K562 (cell line): ENCODE data around the gene MAP4K4. TPM values are rescaled to one million over a fixed set of nuclear protein-coding genes. Genes with fewer than 3 reads are reported as not detected.

Experiments used
- ATAC-seq: fragments of 200-7000 bp; cut with Tn5 transposase; 3 replicates; pipeline ENCODE4 v1.9.1; 2020; ENCODE audit warnings: moderate library complexity
- BruUV-seq: library from RNA; stranded (reverse); fragments of 400-500 nt; replicated peaks from 2 replicates; lab custom pipeline; 2021; lab: Mats Ljungman, UMichigan
- CTCF ChIA-PET: fragments of 300-600 bp; formaldehyde crosslinking; extraction: SDS; loops from one replicate; lab custom pipeline; 2021; ENCODE audit warnings: low intra/inter-chr PET ratio; lab: Yijun Ruan, JAX
- POLR2A ChIA-PET: fragments of 300-600, 350-650 bp; sonication (Branson Sonifier 250); formaldehyde crosslinking; extraction: SDS; loops from one replicate; lab custom pipeline; 2021; ENCODE audit warnings: antibody characterized with exemption, inconsistent platforms; lab: Yijun Ruan, JAX
- DNase-seq, 4 experiments: peaks; one replicate each; pipeline versions ENCODE4 v3.0.0 to v3.0.0-alpha.2; 2011 to 2018; ENCODE audit warnings: low spot score in 3 of 4, mixed read lengths in 3 of 4; ENCODE audit errors: extremely low read depth in 1 of 4
- FAIRE-seq: peaks from 2 replicates; lab custom pipeline; 2011; peaks lifted over from hg19 to GRCh38; lab: Jason Lieb, UNC
- H2AFZ ChIP-seq: 2 replicates; pipeline ENCODE4 v1.6.0; 2011; ENCODE audit warnings: low read depth, low read length, control low read depth, inconsistent platforms
- H3K27ac ChIP-seq: fragments of 200-600 bp; 3 replicates; pipeline ENCODE4 v1.8.0; 2011; ENCODE audit warnings: low read depth, mild to moderate bottlenecking, control low read depth, inconsistent platforms, low read length, moderate library complexity, mixed read lengths; ENCODE audit errors: extremely low read depth
- H3K27me3 ChIP-seq, 2 experiments: fragments of 300-600 bp in 1 of 2; 2 replicates in 1 of 2; 3 replicates in 1 of 2; pipeline versions ENCODE4 v1.6.0 to v1.8.0; 2011; ENCODE audit warnings: inconsistent platforms in 2 of 2, low read length in 2 of 2, mild to moderate bottlenecking in 1 of 2, mixed read lengths in 1 of 2, moderate library complexity in 1 of 2; ENCODE audit not compliant: control insufficient read depth in 2 of 2, insufficient read depth in 2 of 2
- H3K36me3 ChIP-seq: fragments of 300-600 bp; 3 replicates; pipeline ENCODE4 v1.8.0; 2011; ENCODE audit warnings: mild to moderate bottlenecking, low read length, inconsistent platforms; ENCODE audit not compliant: control insufficient read depth, insufficient read depth
- H3K4me1 ChIP-seq, 2 experiments: fragments of 200-600 bp in 1 of 2; replicated peaks in 1 of 2; 2 replicates in 1 of 2; 3 replicates in 1 of 2; pipeline versions ENCODE4 v1.5.1 to v1.8.0; 2011; ENCODE audit warnings: inconsistent platforms in 2 of 2, low read length in 2 of 2, mild to moderate bottlenecking in 1 of 2, mixed read lengths in 1 of 2, moderate library complexity in 1 of 2; ENCODE audit not compliant: control insufficient read depth in 2 of 2, insufficient read depth in 2 of 2
- H3K4me2 ChIP-seq: 2 replicates; pipeline ENCODE4 v1.6.1; 2011; ENCODE audit warnings: low read length, control low read depth, inconsistent platforms, mixed read lengths; ENCODE audit not compliant: insufficient read depth
- H3K4me3 ChIP-seq: fragments of 200-600 bp; sonication (generic), shearing (Covaris generic); 2 replicates; pipeline ENCODE4 v1.5.1; 2016; ENCODE audit warnings: control low read depth, inconsistent platforms
- H3K79me2 ChIP-seq: fragments of 200-600 bp; 3 replicates; pipeline ENCODE4 v1.8.0; 2011; ENCODE audit warnings: low read length, inconsistent platforms; ENCODE audit not compliant: control insufficient read depth, insufficient read depth
- H3K9ac ChIP-seq, 2 experiments: 2 replicates each; pipeline versions ENCODE4 v1.6.0 to v1.6.1; 2011; ENCODE audit warnings: low read depth in 2 of 2, low read length in 2 of 2, control low read depth in 1 of 2, inconsistent platforms in 1 of 2, mild to moderate bottlenecking in 1 of 2, mixed read lengths in 1 of 2; ENCODE audit not compliant: insufficient read depth in 1 of 2
- H3K9me1 ChIP-seq: one replicate; pipeline ENCODE4 v1.6.0; 2011; ENCODE audit warnings: inconsistent platforms, mild to moderate bottlenecking, low read length, moderate library complexity; ENCODE audit not compliant: control insufficient read depth, insufficient read depth
- H3K9me3 ChIP-seq: replicated peaks from 2 replicates; pipeline ENCODE4 v1.5.1; 2011; ENCODE audit warnings: low read depth, low read length, inconsistent platforms; ENCODE audit not compliant: control insufficient read depth, insufficient read depth
- H4K20me1 ChIP-seq: replicated peaks from 2 replicates; pipeline ENCODE4 v1.6.1; 2011; ENCODE audit warnings: low read length, inconsistent platforms, mixed read lengths; ENCODE audit not compliant: control insufficient read depth, insufficient read depth
- CBFA2T3 ChIP-seq: fragments of 450-650 bp; IDR thresholded peaks from 2 replicates; pipeline ENCODE4 v1.6.1; 2017
- KLF1 ChIP-seq: fragments of 450-650 bp; IDR thresholded peaks from 2 replicates; pipeline ENCODE4 v1.6.1; 2016; ENCODE audit warnings: missing genetic modification characterization, missing compliant biosample characterization
- TAL1 ChIP-seq: fragments of 450-650 bp; IDR thresholded peaks from 2 replicates; pipeline ENCODE4 v1.6.1; 2016; ENCODE audit warnings: mild to moderate bottlenecking
- WGBS: fragments of 100-300 bp; shearing (Covaris generic); methylation state at CpG from one replicate; pipeline ENCODE4 v1.1.6; 2016; ENCODE audit warnings: low coverage, mixed read lengths; ENCODE audit not compliant: insufficient coverage; ENCODE audit errors: missing lambda C conversion rate; 5-methylcytosine and 5-hydroxymethylcytosine counted together
- in situ Hi-C: fragments of 300-500 bp; cut with MboI; formaldehyde crosslinking; loops from 4 replicates; pipeline ENCODE4 v1.15.0; 2018; ENCODE audit warnings: inconsistent platforms, mixed read lengths
- intact Hi-C: fragments of 100-400 bp; cut with micrococcal nuclease; formaldehyde crosslinking; loops from 2 replicates; pipeline ENCODE4 v1.14.2; 2022
- polyA plus RNA-seq, 8 experiments: library from polyadenylated mRNA; depleted of rRNA in 4 of 8; stranded (reverse) in 5 of 8; unstranded in 3 of 8; fragments of >200 nt; fragmentation: Nextera tagmentation in 2 of 8; fragmentation: Illumina TruSeq in 1 of 8; extraction: Ambion mirVana in 2 of 8; extraction: Trizol in 1 of 8; gene quantifications; 2 replicates each; pipeline versions ENCODE4 v1.2.1 to v1.2.3, GENCODE V29; 2011 to 2014; ENCODE audit warnings: inconsistent platforms in 1 of 8, missing spikeins in 1 of 8
- total RNA-seq, 7 experiments: library from RNA; depleted of rRNA in 6 of 7; stranded (reverse); fragments of >200 nt in 6 of 7; fragmentation: Illumina TruSeq in 2 of 7; extraction: Trizol in 2 of 7; gene quantifications; 2 replicates each; pipeline versions ENCODE4 v1.2.1 to v1.2.3, GENCODE V29; 2011 to 2021; ENCODE audit warnings: low replicate concordance in 1 of 7
- TF ChIP-seq, protein P1 (sequence below): fragments of 250-450 bp; sonication (Bioruptor Pico); IDR thresholded peaks from 2 replicates; pipeline ENCODE4 v1.4.0; 2020

Gene MAP4K4
- total and polyA plus RNA-seq, 9 of the 15 experiments (the other 6 are each of a cell fraction or from before 2014, with no cell fraction given): 7.6 to 76.4 (median 50.6) TPM

DNA sequence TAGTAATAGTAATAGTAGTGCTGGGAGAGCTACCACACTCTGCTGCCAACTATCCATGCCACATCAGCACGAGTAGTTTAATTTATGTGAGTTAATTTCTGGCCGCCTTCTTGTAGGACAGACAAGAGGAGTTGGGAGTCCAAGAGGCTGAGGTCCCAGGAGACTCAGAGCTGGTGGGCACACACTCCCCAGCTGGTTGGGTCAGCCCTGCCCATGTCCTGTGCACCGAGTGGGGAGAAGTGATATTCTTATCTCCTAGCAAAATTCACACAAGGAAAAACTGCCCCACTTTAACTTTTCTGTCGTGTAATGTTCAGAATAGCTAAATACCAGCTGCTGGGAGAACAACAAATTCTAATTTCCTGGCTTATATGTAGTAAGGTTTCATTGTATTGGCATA, 15.2 kb upstream of the MAP4K4 start:
- Histone ChIP-seq H2AFZ (no peak overlapping the region; the same call in 1 of the 2 replicates), H3K4me1 (peaks cover 3% of the 10 kb centered on the region in 2 experiments; a peak in 2 of 5 replicates), H3K4me3 (no peak overlapping the region), H3K79me2 (no peaks in the 10 kb centered on the region), H3K9me3 (no peaks in the 10 kb centered on the region), H3K27ac (no peak overlapping the region), H3K4me2 (no peak overlapping the region), H4K20me1 (no peaks in the 10 kb centered on the region), H3K9ac (peak overlapping the region in 1 of 2 experiments; percentile 20; a peak in 2 of 4 replicates), H3K36me3 (no peaks in the 10 kb centered on the region)
- ATAC-seq (peak; percentile 38; the same call in 2 of the 3 replicates), FAIRE-seq (no peak), DNase-seq (no peak)
- intact Hi-C loops (no loop called here), in situ Hi-C loops (no loop called here)
- no TSS peak for BruUV-seq
- ChIA-PET CTCF (no interaction called here), POLR2A (interaction anchor here (0.6 to 0.7 kb wide), 2 partner anchors 11 to 45 kb away, joined by 3 read pairs; no protein-coding TSS in a partner anchor)
- 12% methylated on average over 4 of the region's 4 CpGs for WGBS
- TF ChIP-seq KLF1 (no peak), TAL1 (peak; percentile 11; the same call in 1 of the 2 replicates), CBFA2T3 (peak; percentile 31; the same call in 1 of the 2 replicates)
- TF ChIP-seq, protein P1, sequence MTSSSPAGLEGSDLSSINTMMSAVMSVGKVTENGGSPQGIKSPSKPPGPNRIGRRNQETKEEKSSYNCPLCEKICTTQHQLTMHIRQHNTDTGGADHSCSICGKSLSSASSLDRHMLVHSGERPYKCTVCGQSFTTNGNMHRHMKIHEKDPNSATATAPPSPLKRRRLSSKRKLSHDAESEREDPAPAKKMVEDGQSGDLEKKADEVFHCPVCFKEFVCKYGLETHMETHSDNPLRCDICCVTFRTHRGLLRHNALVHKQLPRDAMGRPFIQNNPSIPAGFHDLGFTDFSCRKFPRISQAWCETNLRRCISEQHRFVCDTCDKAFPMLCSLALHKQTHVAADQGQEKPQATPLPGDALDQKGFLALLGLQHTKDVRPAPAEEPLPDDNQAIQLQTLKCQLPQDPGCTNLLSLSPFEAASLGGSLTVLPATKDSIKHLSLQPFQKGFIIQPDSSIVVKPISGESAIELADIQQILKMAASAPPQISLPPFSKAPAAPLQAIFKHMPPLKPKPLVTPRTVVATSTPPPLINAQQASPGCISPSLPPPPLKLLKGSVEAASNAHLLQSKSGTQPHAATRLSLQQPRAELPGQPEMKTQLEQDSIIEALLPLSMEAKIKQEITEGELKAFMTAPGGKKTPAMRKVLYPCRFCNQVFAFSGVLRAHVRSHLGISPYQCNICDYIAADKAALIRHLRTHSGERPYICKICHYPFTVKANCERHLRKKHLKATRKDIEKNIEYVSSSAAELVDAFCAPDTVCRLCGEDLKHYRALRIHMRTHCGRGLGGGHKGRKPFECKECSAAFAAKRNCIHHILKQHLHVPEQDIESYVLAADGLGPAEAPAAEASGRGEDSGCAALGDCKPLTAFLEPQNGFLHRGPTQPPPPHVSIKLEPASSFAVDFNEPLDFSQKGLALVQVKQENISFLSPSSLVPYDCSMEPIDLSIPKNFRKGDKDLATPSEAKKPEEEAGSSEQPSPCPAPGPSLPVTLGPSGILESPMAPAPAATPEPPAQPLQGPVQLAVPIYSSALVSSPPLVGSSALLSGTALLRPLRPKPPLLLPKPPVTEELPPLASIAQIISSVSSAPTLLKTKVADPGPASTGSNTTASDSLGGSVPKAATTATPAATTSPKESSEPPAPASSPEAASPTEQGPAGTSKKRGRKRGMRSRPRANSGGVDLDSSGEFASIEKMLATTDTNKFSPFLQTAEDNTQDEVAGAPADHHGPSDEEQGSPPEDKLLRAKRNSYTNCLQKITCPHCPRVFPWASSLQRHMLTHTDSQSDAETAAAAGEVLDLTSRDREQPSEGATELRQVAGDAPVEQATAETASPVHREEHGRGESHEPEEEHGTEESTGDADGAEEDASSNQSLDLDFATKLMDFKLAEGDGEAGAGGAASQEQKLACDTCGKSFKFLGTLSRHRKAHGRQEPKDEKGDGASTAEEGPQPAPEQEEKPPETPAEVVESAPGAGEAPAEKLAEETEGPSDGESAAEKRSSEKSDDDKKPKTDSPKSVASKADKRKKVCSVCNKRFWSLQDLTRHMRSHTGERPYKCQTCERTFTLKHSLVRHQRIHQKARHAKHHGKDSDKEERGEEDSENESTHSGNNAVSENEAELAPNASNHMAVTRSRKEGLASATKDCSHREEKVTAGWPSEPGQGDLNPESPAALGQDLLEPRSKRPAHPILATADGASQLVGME (CRISPR knock-in tag): no peak
- TF ChIP-seq, all 486 proteins: peak for 2
- H3K27me3 ChIP-seq: no peaks in the 10 kb centered on the region
- no peaks in the 10 kb centered on the region for H3K9me1 ChIP-seq
